ENCODE results near the gene ATP1A2. TPM values are rescaled to one million over a fixed set of nuclear protein-coding genes. Genes with fewer than 3 reads are reported as not detected.

ATP1A2 gene
- total RNA-seq, 1 donor from 2014 or later, result 401 TPM

GRCh38 chr1:160077486-160077885 lies 38.1 kb upstream of the ATP1A2 start:
- no peak overlapping the region for H3K4me3 ChIP-seq
- intact Hi-C loops (cut with micrococcal nuclease), result no loop called here
- no peaks in the 10 kb centered on the region for H3K36me3 ChIP-seq
- TF ChIP-seq CTCF (IDR thresholded peaks at IDR 0.05; ENCODE audit: borderline replicate concordance), result no peak
- no peaks in the 10 kb centered on the region for H3K9me3 ChIP-seq (replicated peaks)
- H3K27ac ChIP-seq (replicated peaks), result no peak overlapping the region
- DNase-seq, result no peak
- H3K27me3 ChIP-seq (ENCODE audit: low read depth), result peaks cover 79% of the 10 kb centered on the region
- no peaks in the 10 kb centered on the region for H3K4me1 ChIP-seq

- DNase-seq, result no peak
- intact Hi-C loops (cut with micrococcal nuclease), result no loop called here
- H3K27ac ChIP-seq (replicated peaks), result no peak overlapping the region
Measured at GRCh38 chr1:160078512-160079195, 36.9 kb upstream of the ATP1A2 start.

GRCh38 chr1:160079448-160079847 lies 36.1 kb upstream of the ATP1A2 start:
- Histone ChIP-seq H3K9me3 (replicated peaks) (no peaks in the 10 kb centered on the region), H3K36me3 (no peaks in the 10 kb centered on the region), H3K27ac (replicated peaks) (no peak overlapping the region), H3K4me3 (no peak overlapping the region), H3K4me1 (peaks cover 9% of the 10 kb centered on the region), H3K27me3 (ENCODE audit: low read depth) (peaks cover 80% of the 10 kb centered on the region)
- TF ChIP-seq CTCF (IDR thresholded peaks at IDR 0.05; ENCODE audit: borderline replicate concordance), result no peak
- intact Hi-C loops (cut with micrococcal nuclease), result no loop called here
- DNase-seq, result no peak

More at GRCh38 chr1:160078512-160079195, 36.9 kb upstream of the ATP1A2 start:
- no peak overlapping the region for H3K4me3 ChIP-seq
- TF ChIP-seq CTCF (IDR thresholded peaks at IDR 0.05; ENCODE audit: borderline replicate concordance), result peak; percentile 69
- no peaks in the 10 kb centered on the region for H3K9me3 ChIP-seq (replicated peaks)
- H3K4me1 ChIP-seq, result peaks cover 2% of the 10 kb centered on the region
- H3K27me3 ChIP-seq (ENCODE audit: low read depth), result peaks cover 79% of the 10 kb centered on the region
- no peaks in the 10 kb centered on the region for H3K36me3 ChIP-seq

GRCh38 chr1:160080381-160081100 lies 35.0 kb upstream of the ATP1A2 start:
- no peak for DNase-seq
- no peak for TF ChIP-seq CTCF (IDR thresholded peaks at IDR 0.05; ENCODE audit: borderline replicate concordance)
- no peaks in the 10 kb centered on the region for H3K36me3 ChIP-seq
- intact Hi-C loops (cut with micrococcal nuclease), result no loop called here
- H3K4me1 ChIP-seq, result peaks cover 10% of the 10 kb centered on the region
- H3K27me3 ChIP-seq (ENCODE audit: low read depth), result peaks cover 80% of the 10 kb centered on the region
- H3K27ac ChIP-seq (replicated peaks), result no peak overlapping the region
- H3K4me3 ChIP-seq, result no peak overlapping the region
- H3K9me3 ChIP-seq (replicated peaks), result no peaks in the 10 kb centered on the region

GRCh38 chr1:160081261-160081936 lies 34.2 kb upstream of the ATP1A2 start, which contains the start of gene KCNJ9:
TSS of gene KCNJ9 (plus strand) at chr1:160081538. CDS start at chr1:160084031, 2,493 bp downstream.
- H3K27ac ChIP-seq (replicated peaks), result no peak within 1 kb of the TSS
- H3K27me3 ChIP-seq (ENCODE audit: low read depth), result peaks cover 74% of the 10 kb centered on the region
- peaks cover 10% of the 10 kb centered on the region for H3K4me1 ChIP-seq
- no peaks in the 10 kb centered on the region for H3K9me3 ChIP-seq (replicated peaks)
- TF ChIP-seq CTCF (IDR thresholded peaks at IDR 0.05; ENCODE audit: borderline replicate concordance), result no peak
- intact Hi-C loops (cut with micrococcal nuclease), result no loop called here
- no peaks in the 10 kb centered on the region for H3K36me3 ChIP-seq
- no peak for DNase-seq
- no peak within 1 kb of the TSS for H3K4me3 ChIP-seq

All from left ventricle myocardium inferior (tissue), 1 donor.